Fibroblast of lung (primary cell): Measurements from ENCODE around the gene TNK1.
A peak's percentile ranks its signal among the peaks of the same experiment; 100 is the strongest.

Source experiments
- EZH2 ChIP-seq: IDR thresholded peaks from 2 replicates; pipeline ENCODE4 v1.5.1; 2012; ENCODE audit warnings: low read length, control low read depth, mild to moderate bottlenecking; ENCODE audit errors: missing control alignments
- TF ChIP-seq, protein P1 (sequence below), 2 donors: IDR thresholded peaks in 1 of 2; conservative IDR thresholded peaks in 1 of 2; 1 replicate in 1 of 2; 2 replicates in 1 of 2; pipeline ENCODE4 v1.5.1; 2011 to 2012; ENCODE audit warnings: low read length in 2 of 2, control low read depth in 1 of 2, inconsistent platforms in 1 of 2, low read depth in 1 of 2, mild to moderate bottlenecking in 1 of 2

DNA sequence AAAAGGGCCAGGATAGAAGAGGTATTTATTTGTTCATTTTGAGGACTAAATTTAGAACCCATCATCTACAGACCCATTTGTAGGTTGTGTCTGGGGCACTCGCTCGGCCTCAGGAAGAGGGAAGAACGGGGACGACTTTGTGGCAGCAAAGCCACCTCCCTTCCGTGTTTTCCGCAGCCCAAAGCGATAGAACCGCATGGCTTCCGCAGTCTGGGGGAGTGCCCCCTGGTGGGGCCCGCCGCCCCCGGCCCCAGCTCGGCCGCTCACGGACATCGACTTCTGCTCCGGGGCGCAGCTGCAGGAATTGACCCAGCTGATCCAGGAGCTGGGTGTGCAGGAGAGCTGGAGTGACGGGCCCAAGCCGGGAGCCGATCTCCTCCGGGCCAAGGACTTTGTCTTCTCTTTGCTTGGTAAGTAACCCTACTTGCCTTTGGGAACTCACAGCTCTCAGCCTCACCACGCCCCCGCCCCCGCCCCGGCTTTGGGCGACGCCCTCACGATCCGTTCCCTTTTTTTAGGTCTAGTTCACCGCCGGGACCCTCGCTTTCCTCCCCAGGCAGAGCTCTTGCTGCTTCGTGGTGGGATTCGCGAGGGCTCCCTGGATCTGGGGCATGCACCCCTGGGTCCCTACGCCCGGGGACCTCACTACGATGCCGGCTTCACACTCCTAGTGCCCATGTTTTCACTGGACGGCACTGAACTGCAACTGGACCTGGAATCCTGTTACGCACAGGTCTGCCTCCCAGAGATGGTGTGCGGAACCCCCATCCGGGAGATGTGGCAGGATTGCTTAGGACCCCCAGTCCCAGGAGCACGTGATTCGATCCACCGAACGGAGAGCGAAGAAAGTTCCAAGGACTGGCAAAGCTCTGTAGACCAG, 55.0 kb downstream of the TNK1 start:
- no peak for TF ChIP-seq EZH2
- TF ChIP-seq, protein P1, sequence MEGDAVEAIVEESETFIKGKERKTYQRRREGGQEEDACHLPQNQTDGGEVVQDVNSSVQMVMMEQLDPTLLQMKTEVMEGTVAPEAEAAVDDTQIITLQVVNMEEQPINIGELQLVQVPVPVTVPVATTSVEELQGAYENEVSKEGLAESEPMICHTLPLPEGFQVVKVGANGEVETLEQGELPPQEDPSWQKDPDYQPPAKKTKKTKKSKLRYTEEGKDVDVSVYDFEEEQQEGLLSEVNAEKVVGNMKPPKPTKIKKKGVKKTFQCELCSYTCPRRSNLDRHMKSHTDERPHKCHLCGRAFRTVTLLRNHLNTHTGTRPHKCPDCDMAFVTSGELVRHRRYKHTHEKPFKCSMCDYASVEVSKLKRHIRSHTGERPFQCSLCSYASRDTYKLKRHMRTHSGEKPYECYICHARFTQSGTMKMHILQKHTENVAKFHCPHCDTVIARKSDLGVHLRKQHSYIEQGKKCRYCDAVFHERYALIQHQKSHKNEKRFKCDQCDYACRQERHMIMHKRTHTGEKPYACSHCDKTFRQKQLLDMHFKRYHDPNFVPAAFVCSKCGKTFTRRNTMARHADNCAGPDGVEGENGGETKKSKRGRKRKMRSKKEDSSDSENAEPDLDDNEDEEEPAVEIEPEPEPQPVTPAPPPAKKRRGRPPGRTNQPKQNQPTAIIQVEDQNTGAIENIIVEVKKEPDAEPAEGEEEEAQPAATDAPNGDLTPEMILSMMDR (conservative IDR thresholded peaks at IDR 0.05 in 1 of 2, IDR thresholded peaks at IDR 0.05 in 1 of 2; ENCODE audit: low read depth in 1 of 2, low read length in 2 of 2): peak in 1 of 2 donors; percentile 9
